Activated T-cell treated with anti-CD3 and anti-CD28 coated beads, Interleukin-2, amount 50 U/mL, for 72 hours (primary cell): ENCODE results near the gene PPP1R9A. TPM values are rescaled to one million over a fixed set of nuclear protein-coding genes. Genes with fewer than 3 reads are reported as not detected.

ENCODE experiments used
- ATAC-seq, 2 donors: fragments of 150-1000 bp; cut with Tn5 transposase; replicated peaks in 1 of 2; 2 replicates each; pipeline ENCODE4 v1.10.0; 2021; ENCODE audit warnings: moderate library complexity in 2 of 2, mild to moderate bottlenecking in 1 of 2
- DNase-seq, 2 donors: peaks; one replicate each; pipeline ENCODE4 v3.0.0; 2021 to 2022; ENCODE audit warnings: mixed read lengths in 1 of 2
- H3K27ac Mint-ChIP-seq: one replicate; pipeline ENCODE4 v1.8.0; 2022; ENCODE audit warnings: mild to moderate bottlenecking, moderate library complexity, mixed read lengths
- H3K27me3 Mint-ChIP-seq: one replicate; pipeline ENCODE4 v1.8.0; 2022; ENCODE audit warnings: low read depth, mixed read lengths
- H3K36me3 Mint-ChIP-seq, 2 donors: one replicate each; pipeline ENCODE4 v1.8.0; 2022; ENCODE audit warnings: mixed read lengths in 2 of 2, mild to moderate bottlenecking in 1 of 2; ENCODE audit not compliant: insufficient read depth in 2 of 2
- H3K4me1 Mint-ChIP-seq: one replicate; pipeline ENCODE4 v1.8.0; 2022; ENCODE audit warnings: low read depth, mixed read lengths
- H3K4me3 Mint-ChIP-seq, 2 donors: one replicate each; pipeline ENCODE4 v1.8.0; 2022; ENCODE audit warnings: mild to moderate bottlenecking in 2 of 2, mixed read lengths in 2 of 2, moderate library complexity in 2 of 2
- H3K9me3 Mint-ChIP-seq, 2 donors: one replicate each; pipeline ENCODE4 v1.8.0; 2022; ENCODE audit warnings: mixed read lengths in 2 of 2
- total RNA-seq, 2 donors: library from RNA; stranded (reverse); gene quantifications; one replicate each; pipeline ENCODE4 v1.2.3, GENCODE V29; 2022

Gene PPP1R9A
- total RNA-seq, 2 donors from 2014 or later, result 0.02 to 0.19 TPM

- no peaks in the 10 kb centered on the region for H3K4me1 Mint-ChIP-seq
- no peak overlapping the region for H3K27ac Mint-ChIP-seq
- H3K36me3 Mint-ChIP-seq, result no peaks in the 10 kb centered on the region
- ATAC-seq (no peak), DNase-seq (no peak)
- no peaks in the 10 kb centered on the region for H3K9me3 Mint-ChIP-seq
- H3K27me3 Mint-ChIP-seq, result no peaks in the 10 kb centered on the region
- H3K4me3 Mint-ChIP-seq, result no peak overlapping the region
These were observed 127.9 kb downstream of the PPP1R9A start for GRCh38 chr7:95035295-95035694.

GRCh38 chr7:95041031-95041430 lies 133.6 kb downstream of the PPP1R9A start:
- no peak for DNase-seq
- no peak overlapping the region for H3K27ac Mint-ChIP-seq
- ATAC-seq, result no peak
- no peaks in the 10 kb centered on the region for H3K4me1 Mint-ChIP-seq
- no peak overlapping the region for H3K4me3 Mint-ChIP-seq
- H3K27me3 Mint-ChIP-seq, result no peaks in the 10 kb centered on the region
- no peaks in the 10 kb centered on the region for H3K9me3 Mint-ChIP-seq
- H3K36me3 Mint-ChIP-seq, result no peaks in the 10 kb centered on the region

- DNase-seq, result no peak
- Mint-ChIP-seq H3K9me3 (no peaks in the 10 kb centered on the region), H3K27me3 (no peaks in the 10 kb centered on the region)
These were observed 138.0 kb downstream of the PPP1R9A start for GRCh38 chr7:95045236-95045923.

GRCh38 chr7:95046494-95047240 lies 139.3 kb downstream of the PPP1R9A start:
- Mint-ChIP-seq H3K36me3 (no peaks in the 10 kb centered on the region), H3K27me3 (no peaks in the 10 kb centered on the region), H3K9me3 (no peaks in the 10 kb centered on the region), H3K27ac (no peak overlapping the region), H3K4me3 (no peak overlapping the region), H3K4me1 (no peaks in the 10 kb centered on the region)
- ATAC-seq (no peak), DNase-seq (no peak)

More at GRCh38 chr7:95045236-95045923, 138.0 kb downstream of the PPP1R9A start:
- ATAC-seq, result no peak
- no peaks in the 10 kb centered on the region for H3K4me1 Mint-ChIP-seq
- no peaks in the 10 kb centered on the region for H3K36me3 Mint-ChIP-seq
- no peak overlapping the region for H3K4me3 Mint-ChIP-seq
- no peak overlapping the region for H3K27ac Mint-ChIP-seq

GRCh38 chr7:95047291-95047690 lies 139.9 kb downstream of the PPP1R9A start:
- no peak for ATAC-seq
- Mint-ChIP-seq H3K36me3 (no peaks in the 10 kb centered on the region), H3K4me1 (no peaks in the 10 kb centered on the region), H3K27ac (no peak overlapping the region), H3K4me3 (no peak overlapping the region), H3K27me3 (no peaks in the 10 kb centered on the region), H3K9me3 (no peaks in the 10 kb centered on the region)
- no peak for DNase-seq

GRCh38 chr7:95052566-95053094 lies 145.2 kb downstream of the PPP1R9A start:
- H3K36me3 Mint-ChIP-seq, result no peaks in the 10 kb centered on the region
- no peaks in the 10 kb centered on the region for H3K9me3 Mint-ChIP-seq
- no peaks in the 10 kb centered on the region for H3K4me1 Mint-ChIP-seq
- H3K27ac Mint-ChIP-seq, result peak overlapping the region; percentile 55
- no peak for DNase-seq
- no peak overlapping the region for H3K4me3 Mint-ChIP-seq
- H3K27me3 Mint-ChIP-seq, result no peaks in the 10 kb centered on the region
- ATAC-seq, result no peak

GRCh38 chr7:95054386-95054785 lies 147.0 kb downstream of the PPP1R9A start:
- Mint-ChIP-seq H3K4me3 (no peak overlapping the region), H3K4me1 (no peaks in the 10 kb centered on the region), H3K36me3 (no peaks in the 10 kb centered on the region), H3K27me3 (no peaks in the 10 kb centered on the region), H3K27ac (no peak overlapping the region), H3K9me3 (no peaks in the 10 kb centered on the region)
- ATAC-seq, result no peak
- no peak for DNase-seq

- Mint-ChIP-seq H3K4me3 (no peak overlapping the region), H3K4me1 (no peaks in the 10 kb centered on the region), H3K27me3 (no peaks in the 10 kb centered on the region), H3K27ac (no peak overlapping the region), H3K36me3 (no peaks in the 10 kb centered on the region), H3K9me3 (no peaks in the 10 kb centered on the region)
- ATAC-seq, result no peak
- no peak for DNase-seq
These were observed 147.9 kb downstream of the PPP1R9A start for GRCh38 chr7:95055295-95055694.

- DNase-seq, result no peak
- no peaks in the 10 kb centered on the region for H3K4me1 Mint-ChIP-seq
- no peaks in the 10 kb centered on the region for H3K27me3 Mint-ChIP-seq
- no peak for ATAC-seq
- no peak overlapping the region for H3K4me3 Mint-ChIP-seq
- no peaks in the 10 kb centered on the region for H3K36me3 Mint-ChIP-seq
- no peak overlapping the region for H3K27ac Mint-ChIP-seq
- no peaks in the 10 kb centered on the region for H3K9me3 Mint-ChIP-seq
These were observed 148.8 kb downstream of the PPP1R9A start for GRCh38 chr7:95056107-95056739.

- no peak for DNase-seq
- Mint-ChIP-seq H3K4me1 (no peaks in the 10 kb centered on the region), H3K9me3 (no peaks in the 10 kb centered on the region), H3K36me3 (no peaks in the 10 kb centered on the region), H3K27me3 (no peaks in the 10 kb centered on the region), H3K27ac (no peak overlapping the region), H3K4me3 (no peak overlapping the region)
- ATAC-seq, result no peak
These were observed 149.5 kb downstream of the PPP1R9A start for GRCh38 chr7:95056901-95057300.

- no peaks in the 10 kb centered on the region for H3K36me3 Mint-ChIP-seq
- no peak overlapping the region for H3K4me3 Mint-ChIP-seq
- no peaks in the 10 kb centered on the region for H3K27me3 Mint-ChIP-seq
- no peaks in the 10 kb centered on the region for H3K4me1 Mint-ChIP-seq
- H3K9me3 Mint-ChIP-seq, result no peaks in the 10 kb centered on the region
- ATAC-seq (no peak), DNase-seq (no peak)
- no peak overlapping the region for H3K27ac Mint-ChIP-seq
These were observed 152.5 kb downstream of the PPP1R9A start for GRCh38 chr7:95059842-95060313.

GRCh38 chr7:95062901-95063300 lies 155.5 kb downstream of the PPP1R9A start:
- no peaks in the 10 kb centered on the region for H3K4me1 Mint-ChIP-seq
- H3K27ac Mint-ChIP-seq, result no peak overlapping the region
- no peaks in the 10 kb centered on the region for H3K9me3 Mint-ChIP-seq
- H3K4me3 Mint-ChIP-seq, result no peak overlapping the region
- no peaks in the 10 kb centered on the region for H3K27me3 Mint-ChIP-seq
- ATAC-seq (no peak), DNase-seq (no peak)
- H3K36me3 Mint-ChIP-seq, result no peaks in the 10 kb centered on the region
